Measurements from ENCODE around the gene PTGER1.
"Not testable (repeated sequence)": the region's sequence is repeated elsewhere in the genome, so short reads cannot be mapped to it uniquely, and the experiment has no call there.

PTGER1 gene

DNA sequence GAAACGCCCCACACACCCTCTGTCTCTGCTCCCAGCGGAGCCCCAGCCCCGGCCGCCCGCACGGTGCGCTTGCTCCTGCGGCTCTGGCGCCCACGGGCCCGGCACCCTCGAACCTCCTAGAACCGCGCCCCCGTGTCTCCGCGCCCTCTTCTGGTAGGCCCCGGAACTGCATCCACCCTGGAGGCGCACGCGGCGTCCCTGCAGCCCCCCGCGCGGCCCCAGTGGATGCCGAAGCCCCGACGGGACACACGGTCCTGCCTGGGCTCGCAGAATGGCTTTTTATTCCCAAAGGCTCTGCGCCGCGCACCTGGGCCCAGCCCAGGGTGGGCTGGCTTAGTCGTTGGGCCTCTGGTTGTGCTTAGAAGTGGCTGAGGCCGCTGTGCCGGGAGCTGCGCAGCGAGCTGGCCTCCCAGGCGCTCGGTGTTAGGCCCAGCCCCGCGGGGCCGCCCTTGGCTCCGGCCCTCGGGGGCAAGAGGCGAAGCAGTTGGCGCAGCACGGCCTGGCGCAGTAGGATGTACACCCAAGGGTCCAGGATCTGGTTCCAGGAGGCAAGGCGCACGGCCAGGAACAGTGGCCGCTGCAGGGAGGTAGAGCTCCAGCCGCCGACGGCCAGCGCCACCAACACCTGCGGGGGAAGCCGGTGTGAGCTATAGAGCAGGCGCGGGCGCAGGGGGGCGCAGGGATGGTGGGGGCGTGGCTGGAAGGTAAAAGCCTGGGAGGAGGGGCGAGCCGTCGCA is 2.8 kb downstream of the PTGER1 start:
- H3K4me3 Mint-ChIP-seq: peak overlapping the region; percentile 47
- no peaks in the 10 kb centered on the region for H3K9me3 Mint-ChIP-seq
- H3K4me1 Mint-ChIP-seq: peaks cover 43% of the 10 kb centered on the region
- peak; percentile 73 for ATAC-seq
- H3K36me3 Mint-ChIP-seq: peaks cover 66% of the 10 kb centered on the region
- DNase-seq (ENCODE audit: low spot score in 2 of 2): peak; percentile 96 to 97
- no peak overlapping the region for H3K27ac Mint-ChIP-seq

DNA sequence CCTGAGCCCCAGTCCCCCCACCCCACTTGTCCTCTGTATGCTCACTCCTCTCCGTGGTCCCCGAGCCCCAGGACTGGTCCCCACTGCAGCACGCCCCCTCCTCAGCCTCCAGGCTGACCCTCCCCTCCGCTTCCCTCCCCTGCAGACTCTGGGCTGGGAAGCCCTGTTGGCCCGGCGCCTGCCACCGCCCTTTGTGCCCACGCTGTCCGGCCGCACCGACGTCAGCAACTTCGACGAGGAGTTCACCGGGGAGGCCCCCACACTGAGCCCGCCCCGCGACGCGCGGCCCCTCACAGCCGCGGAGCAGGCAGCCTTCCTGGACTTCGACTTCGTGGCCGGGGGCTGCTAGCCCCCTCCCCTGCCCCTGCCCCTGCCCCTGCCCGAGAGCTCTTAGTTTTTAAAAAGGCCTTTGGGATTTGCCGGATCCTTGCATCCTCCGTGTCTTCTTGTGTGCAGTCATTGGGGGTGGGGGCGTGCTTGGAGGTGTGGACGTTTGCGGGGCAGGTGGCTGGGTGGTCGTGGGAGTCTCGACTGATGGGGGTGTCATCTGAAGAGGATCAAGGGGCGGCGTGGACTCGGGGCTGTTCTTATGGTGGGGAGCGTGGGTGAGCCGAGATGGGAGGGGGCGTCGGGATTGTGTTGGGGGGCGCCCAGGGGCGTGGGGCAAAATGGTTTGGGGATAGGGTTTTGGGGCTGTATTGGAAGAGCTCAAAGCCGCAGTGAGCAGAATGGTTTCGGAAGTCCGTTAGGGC is 3.5 kb downstream of the PTGER1 start:
- no peak for ATAC-seq
- H3K36me3 Mint-ChIP-seq: peaks cover 73% of the 10 kb centered on the region
- peaks cover 37% of the 10 kb centered on the region for H3K4me1 Mint-ChIP-seq
- DNase-seq (ENCODE audit: low spot score in 2 of 2): no peak
- no peaks in the 10 kb centered on the region for H3K9me3 Mint-ChIP-seq
- H3K4me3 Mint-ChIP-seq: peak overlapping the region; percentile 47
- H3K27ac Mint-ChIP-seq: no peak overlapping the region

DNA sequence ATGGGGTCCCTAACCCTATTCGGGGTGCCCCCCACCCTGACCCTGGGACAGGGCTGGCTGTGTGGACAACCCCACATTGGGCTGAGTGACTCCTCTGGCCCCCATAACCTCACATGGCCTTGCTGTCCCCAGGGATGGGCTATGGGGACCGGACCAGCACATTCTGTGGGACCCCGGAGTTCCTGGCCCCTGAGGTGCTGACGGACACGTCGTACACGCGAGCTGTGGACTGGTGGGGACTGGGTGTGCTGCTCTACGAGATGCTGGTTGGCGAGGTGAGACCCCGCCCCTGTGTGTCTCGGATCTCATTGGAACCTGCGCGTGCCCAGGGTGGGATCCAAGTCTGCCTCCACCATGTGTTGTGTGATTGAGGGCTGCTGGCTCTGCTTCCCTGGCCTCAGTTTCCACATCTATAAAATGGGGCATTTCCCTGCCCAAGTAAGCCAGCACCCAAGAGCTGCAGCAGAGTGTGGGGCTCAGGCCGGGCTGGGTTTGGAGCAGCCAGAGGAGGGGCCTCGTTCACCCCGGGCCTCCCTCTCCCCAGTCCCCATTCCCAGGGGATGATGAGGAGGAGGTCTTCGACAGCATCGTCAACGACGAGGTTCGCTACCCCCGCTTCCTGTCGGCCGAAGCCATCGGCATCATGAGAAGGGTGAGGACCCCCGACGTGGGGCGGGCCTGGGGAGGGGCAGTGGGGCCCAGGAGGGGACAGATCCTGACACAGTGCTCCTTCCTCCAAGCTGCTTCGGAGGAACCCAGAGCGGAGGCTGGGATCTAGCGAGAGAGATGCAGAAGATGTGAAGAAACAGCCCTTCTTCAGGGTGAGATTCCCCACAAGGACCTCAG is 4.9 kb downstream of the PTGER1 start:
- no peak overlapping the region for H3K4me3 Mint-ChIP-seq
- DNase-seq (ENCODE audit: low spot score in 2 of 2): no peak
- peaks cover 87% of the 10 kb centered on the region for H3K36me3 Mint-ChIP-seq
- no peak for ATAC-seq
- peaks cover 23% of the 10 kb centered on the region for H3K4me1 Mint-ChIP-seq
- H3K9me3 Mint-ChIP-seq: no peaks in the 10 kb centered on the region
- H3K27ac Mint-ChIP-seq: no peak overlapping the region

GRCh38 chr19:14467816-14468215 is 7.3 kb downstream of the PTGER1 start:
- Mint-ChIP-seq H3K9me3 (no peaks in the 10 kb centered on the region), H3K4me3 (no peak overlapping the region), H3K4me1 (peaks cover 9% of the 10 kb centered on the region), H3K36me3 (peaks cover 99% of the 10 kb centered on the region), H3K27ac (no peak overlapping the region)
- DNase-seq (ENCODE audit: low spot score in 2 of 2): no peak
- no peak for ATAC-seq

DNA sequence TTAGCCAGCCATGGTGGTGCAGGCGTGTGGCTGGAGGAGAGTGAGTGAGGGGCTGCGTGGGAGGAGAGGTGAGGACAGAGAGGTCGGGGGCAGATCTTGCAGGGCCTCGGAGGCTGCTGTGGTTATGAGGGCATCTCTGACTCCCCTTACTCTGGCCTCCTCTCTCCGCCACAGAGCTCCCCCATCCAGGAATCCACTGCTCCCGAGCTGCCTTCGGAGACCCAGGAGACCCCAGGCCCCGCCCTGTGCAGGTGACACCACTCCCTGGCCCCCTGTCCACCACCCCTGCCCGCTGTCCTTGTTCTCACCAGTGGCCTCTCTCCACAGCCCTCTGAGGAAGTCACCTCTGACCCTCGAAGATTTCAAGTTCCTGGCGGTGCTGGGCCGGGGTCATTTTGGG is 7.8 kb downstream of the PTGER1 start:
- H3K4me1 Mint-ChIP-seq: peaks cover 5% of the 10 kb centered on the region
- H3K9me3 Mint-ChIP-seq: no peaks in the 10 kb centered on the region
- H3K36me3 Mint-ChIP-seq: peaks cover 99% of the 10 kb centered on the region
- DNase-seq (ENCODE audit: low spot score in 2 of 2): no peak
- no peak overlapping the region for H3K27ac Mint-ChIP-seq
- no peak overlapping the region for H3K4me3 Mint-ChIP-seq
- ATAC-seq: no peak

DNA sequence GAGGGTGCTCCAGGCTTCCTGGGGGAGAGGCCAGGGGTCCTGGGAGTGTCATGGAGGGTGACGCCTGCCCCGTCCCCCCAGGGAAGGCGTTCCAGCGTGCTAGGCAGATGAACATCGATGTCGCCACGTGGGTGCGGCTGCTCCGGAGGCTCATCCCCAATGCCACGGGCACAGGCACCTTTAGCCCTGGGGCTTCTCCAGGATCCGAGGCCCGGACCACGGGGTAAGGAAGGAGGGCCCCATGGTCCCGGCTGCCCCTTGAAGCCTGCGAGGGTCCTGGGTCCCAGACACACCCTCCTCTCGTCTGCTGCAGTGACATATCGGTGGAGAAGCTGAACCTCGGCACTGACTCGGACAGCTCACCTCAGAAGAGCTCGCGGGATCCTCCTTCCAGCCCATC is 11.4 kb downstream of the PTGER1 start:
- H3K9me3 Mint-ChIP-seq: no peaks in the 10 kb centered on the region
- no peak for DNase-seq (ENCODE audit: low spot score in 2 of 2)
- no peak for ATAC-seq
- no peak overlapping the region for H3K4me3 Mint-ChIP-seq
- peaks cover 100% of the 10 kb centered on the region for H3K36me3 Mint-ChIP-seq
- H3K4me1 Mint-ChIP-seq: peaks cover 23% of the 10 kb centered on the region
- peak overlapping the region; percentile 6 for H3K27ac Mint-ChIP-seq

DNA sequence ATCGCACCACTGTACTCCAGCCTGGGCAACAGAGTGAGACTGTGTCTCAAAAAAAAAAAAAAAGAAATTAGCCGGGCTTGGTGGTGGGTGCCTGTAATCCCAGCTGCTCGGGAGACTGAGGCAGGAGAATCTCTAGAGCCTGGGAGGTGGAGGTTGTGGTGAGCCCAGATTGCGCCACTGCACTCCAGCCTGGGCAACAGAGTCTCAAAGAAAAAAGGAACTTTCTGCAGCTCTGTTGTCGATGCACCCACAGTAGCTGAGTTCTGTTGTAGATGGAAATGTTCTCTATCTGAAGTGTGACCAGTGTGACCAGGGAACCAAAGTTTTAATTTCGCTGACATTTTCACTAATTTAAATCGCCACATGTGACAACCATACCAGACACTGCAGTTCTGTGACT is 12.8 kb downstream of the PTGER1 start:
- H3K27ac Mint-ChIP-seq; H3K9me3 Mint-ChIP-seq; H3K4me3 Mint-ChIP-seq; ATAC-seq; DNase-seq (ENCODE audit: low spot score in 2 of 2): not testable (repeated sequence)
- Mint-ChIP-seq H3K36me3 (peaks cover 100% of the 10 kb centered on the region), H3K4me1 (peaks cover 33% of the 10 kb centered on the region)

- H3K4me1 Mint-ChIP-seq: peaks cover 33% of the 10 kb centered on the region
- peaks cover 100% of the 10 kb centered on the region for H3K36me3 Mint-ChIP-seq
- H3K4me3 Mint-ChIP-seq: no peak overlapping the region
- no peak for DNase-seq (ENCODE audit: low spot score in 2 of 2)
- no peak for ATAC-seq
- H3K27ac Mint-ChIP-seq: no peak overlapping the region
- no peaks in the 10 kb centered on the region for H3K9me3 Mint-ChIP-seq
These were observed 14.2 kb downstream of the PTGER1 start for GRCh38 chr19:14460935-14461334.

GRCh38 chr19:14459703-14460102 is 15.5 kb downstream of the PTGER1 start:
- peak; percentile 100 for ATAC-seq
- Mint-ChIP-seq H3K27ac (peak overlapping the region; percentile 40), H3K36me3 (peaks cover 100% of the 10 kb centered on the region), H3K9me3 (no peaks in the 10 kb centered on the region), H3K4me1 (peaks cover 33% of the 10 kb centered on the region), H3K4me3 (no peak overlapping the region)
- peak; percentile 36 to 81 for DNase-seq (ENCODE audit: low spot score in 2 of 2)

DNA sequence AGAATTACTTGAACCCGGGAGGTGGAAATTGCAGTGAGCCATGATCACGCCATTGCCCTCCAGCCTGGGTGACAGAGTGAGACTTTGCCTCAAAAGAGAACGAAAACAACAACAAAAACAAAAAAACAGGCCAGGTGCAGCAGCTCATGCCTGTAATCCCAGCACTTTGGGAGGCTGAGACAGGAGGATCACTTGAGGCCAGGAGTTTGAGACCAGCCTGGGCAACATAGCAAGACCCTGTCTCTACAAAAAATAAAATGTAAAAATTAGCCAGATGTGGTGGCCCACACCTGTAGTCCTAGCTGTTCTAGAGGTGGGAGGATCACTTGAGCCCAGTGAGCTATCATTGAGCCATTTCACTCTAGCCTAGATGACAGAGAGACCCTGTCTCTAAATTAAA is 22.9 kb downstream of the PTGER1 start:
- Mint-ChIP-seq H3K36me3 (peaks cover 100% of the 10 kb centered on the region), H3K4me1 (peaks cover 23% of the 10 kb centered on the region)
- H3K4me3 Mint-ChIP-seq; DNase-seq (ENCODE audit: low spot score in 2 of 2); ATAC-seq; H3K27ac Mint-ChIP-seq; H3K9me3 Mint-ChIP-seq: not testable (repeated sequence)

DNA sequence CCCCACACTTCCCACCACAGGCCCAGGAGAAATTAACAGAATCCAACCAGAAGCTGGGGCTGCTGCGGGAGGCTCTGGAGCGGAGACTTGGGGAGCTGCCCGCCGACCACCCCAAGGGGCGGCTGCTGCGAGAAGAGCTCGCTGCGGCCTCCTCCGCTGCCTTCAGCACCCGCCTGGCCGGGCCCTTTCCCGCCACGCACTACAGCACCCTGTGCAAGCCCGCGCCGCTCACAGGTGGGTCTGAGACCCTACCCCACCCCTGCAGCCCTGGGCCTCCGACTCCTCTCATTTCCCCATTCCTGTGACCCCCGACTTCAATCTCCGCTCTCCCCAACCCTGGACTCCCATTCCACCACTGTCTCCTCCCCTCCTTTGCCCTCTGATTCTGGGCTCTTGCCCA is 24.3 kb downstream of the PTGER1 start:
- DNase-seq (ENCODE audit: low spot score in 2 of 2) (no peak), ATAC-seq (no peak)
- Mint-ChIP-seq H3K4me1 (peaks cover 23% of the 10 kb centered on the region), H3K27ac (no peak overlapping the region), H3K4me3 (no peak overlapping the region), H3K36me3 (peaks cover 100% of the 10 kb centered on the region), H3K9me3 (no peaks in the 10 kb centered on the region)

DNA sequence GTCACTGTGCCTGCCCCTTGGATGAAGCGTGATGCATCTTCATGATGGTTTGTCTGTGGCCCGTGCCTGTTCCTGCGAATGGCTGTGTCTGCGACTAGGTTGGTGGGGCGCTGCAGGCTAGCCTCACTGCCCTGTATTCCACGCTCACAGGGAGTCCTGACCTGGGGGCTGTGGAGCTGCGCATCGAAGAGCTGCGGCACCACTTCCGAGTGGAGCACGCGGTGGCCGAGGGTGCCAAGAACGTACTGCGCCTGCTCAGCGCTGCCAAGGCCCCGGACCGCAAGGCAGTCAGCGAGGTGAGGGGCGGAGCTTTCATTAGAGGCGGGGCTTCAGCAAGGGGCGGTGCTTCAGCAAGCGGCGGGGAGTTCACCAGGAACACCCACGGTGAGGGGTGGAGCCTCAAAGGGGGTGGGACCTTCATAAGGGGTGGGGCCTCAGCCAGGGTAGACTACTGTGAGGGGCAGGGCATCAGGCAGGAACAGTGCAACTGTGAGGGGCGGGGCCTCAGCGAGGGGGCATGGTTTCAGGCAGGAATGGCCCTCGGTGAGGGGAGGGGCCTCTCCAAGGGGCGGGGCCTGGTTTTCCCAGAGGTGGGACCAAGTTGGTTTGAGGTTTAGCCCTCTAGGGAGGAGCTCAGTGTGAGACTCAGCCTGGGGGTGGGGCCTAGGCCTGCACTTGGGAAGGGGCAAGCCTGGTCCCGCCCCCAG is 24.8 kb downstream of the PTGER1 start:
- Mint-ChIP-seq H3K36me3 (peaks cover 100% of the 10 kb centered on the region), H3K9me3 (no peaks in the 10 kb centered on the region), H3K4me1 (peaks cover 23% of the 10 kb centered on the region), H3K27ac (no peak overlapping the region), H3K4me3 (no peak overlapping the region)
- ATAC-seq: peak; percentile 84
- peak in 1 of 2 donors; percentile 77 for DNase-seq (ENCODE audit: low spot score in 2 of 2)

- ATAC-seq: no peak
- Mint-ChIP-seq H3K4me3 (no peak overlapping the region), H3K27ac (no peak overlapping the region), H3K9me3 (no peaks in the 10 kb centered on the region), H3K36me3 (peaks cover 100% of the 10 kb centered on the region), H3K4me1 (peaks cover 28% of the 10 kb centered on the region)
- DNase-seq (ENCODE audit: low spot score in 2 of 2): no peak
These were observed 25.8 kb downstream of the PTGER1 start for GRCh38 chr19:14449321-14449720.

GRCh38 chr19:14446336-14447036 is 28.7 kb downstream of the PTGER1 start:
- Mint-ChIP-seq H3K4me3 (no peak overlapping the region), H3K27ac (no peak overlapping the region), H3K4me1 (peaks cover 32% of the 10 kb centered on the region), H3K36me3 (peaks cover 100% of the 10 kb centered on the region), H3K9me3 (no peaks in the 10 kb centered on the region)
- DNase-seq (ENCODE audit: low spot score in 2 of 2) (no peak), ATAC-seq (no peak)

All from stimulated activated effector memory CD8-positive, alpha-beta T cell treated with anti-CD3 and anti-CD28 coated beads, Interleukin-12 subunit alpha, Interleukin-12 subunit beta, amount 100 ng/mL, for 72 hours (primary cell).